GM06990 (cell line): ENCODE measurements around the gene NTNG1.

Experiments
- DNase-seq: peaks from one replicate; pipeline ENCODE4 v3.0.0-alpha.2; 2011; ENCODE audit not compliant: insufficient read length; ENCODE audit errors: extremely low read depth
- H3K27me3 ChIP-seq: replicated peaks from 2 replicates; pipeline ENCODE4 v1.6.0; 2011; ENCODE audit warnings: low read length; ENCODE audit not compliant: control insufficient read depth, insufficient read depth
- H3K36me3 ChIP-seq: 2 replicates; pipeline ENCODE4 v1.5.1; 2011; ENCODE audit warnings: low read length; ENCODE audit not compliant: control insufficient read depth, insufficient read depth
- H3K4me3 ChIP-seq: replicated peaks from 2 replicates; pipeline ENCODE4 v1.5.1; 2011; ENCODE audit warnings: low read depth, mild to moderate bottlenecking, control low read depth, low read length
- CTCF ChIP-seq: IDR thresholded peaks from 2 replicates; pipeline ENCODE4 v1.5.1; 2011; ENCODE audit warnings: low read length, control low read depth, mild to moderate bottlenecking, inconsistent platforms; ENCODE audit not compliant: insufficient read depth, poor library complexity, severe bottlenecking

The NTNG1 gene

GRCh38 chr1:107124694-107125093 lies 16.1 kb upstream of the NTNG1 start:
- Histone ChIP-seq H3K27me3 (no peaks in the 10 kb centered on the region; the same call in 1 of the 2 replicates), H3K36me3 (no peaks in the 10 kb centered on the region), H3K4me3 (no peak overlapping the region)
- TF ChIP-seq CTCF = no peak
- DNase-seq = no peak

- no peak overlapping the region for H3K4me3 ChIP-seq
- DNase-seq = peak; percentile 32
- no peak for TF ChIP-seq CTCF
- H3K27me3 ChIP-seq = no peaks in the 10 kb centered on the region
- H3K36me3 ChIP-seq = no peaks in the 10 kb centered on the region
Measured at GRCh38 chr1:107132195-107132594, 8.6 kb upstream of the NTNG1 start.

- H3K27me3 ChIP-seq = no peaks in the 10 kb centered on the region
- no peaks in the 10 kb centered on the region for H3K36me3 ChIP-seq
- DNase-seq = peak; percentile 31
- no peak overlapping the region for H3K4me3 ChIP-seq
- TF ChIP-seq CTCF = no peak
Measured at GRCh38 chr1:107132780-107133179, 8.1 kb upstream of the NTNG1 start.

- Histone ChIP-seq H3K27me3 (peaks cover 3% of the 10 kb centered on the region), H3K36me3 (no peaks in the 10 kb centered on the region), H3K4me3 (no peak overlapping the region)
- TF ChIP-seq CTCF = no peak
- no peak for DNase-seq
Measured at GRCh38 chr1:107135463-107135862, 5.4 kb upstream of the NTNG1 start.

GRCh38 chr1:107138166-107138565 lies 2.7 kb upstream of the NTNG1 start:
- Histone ChIP-seq H3K27me3 (peaks cover 3% of the 10 kb centered on the region), H3K4me3 (no peak overlapping the region), H3K36me3 (no peaks in the 10 kb centered on the region)
- no peak for TF ChIP-seq CTCF
- DNase-seq = no peak

GRCh38 chr1:107138767-107139445 lies 1.9 kb upstream of the NTNG1 start:
- no peak for TF ChIP-seq CTCF
- peaks cover 3% of the 10 kb centered on the region for H3K27me3 ChIP-seq
- DNase-seq = no peak
- H3K4me3 ChIP-seq = no peak overlapping the region
- H3K36me3 ChIP-seq = no peaks in the 10 kb centered on the region
